ENCODE results near the gene EIF2B2.

DNA sequence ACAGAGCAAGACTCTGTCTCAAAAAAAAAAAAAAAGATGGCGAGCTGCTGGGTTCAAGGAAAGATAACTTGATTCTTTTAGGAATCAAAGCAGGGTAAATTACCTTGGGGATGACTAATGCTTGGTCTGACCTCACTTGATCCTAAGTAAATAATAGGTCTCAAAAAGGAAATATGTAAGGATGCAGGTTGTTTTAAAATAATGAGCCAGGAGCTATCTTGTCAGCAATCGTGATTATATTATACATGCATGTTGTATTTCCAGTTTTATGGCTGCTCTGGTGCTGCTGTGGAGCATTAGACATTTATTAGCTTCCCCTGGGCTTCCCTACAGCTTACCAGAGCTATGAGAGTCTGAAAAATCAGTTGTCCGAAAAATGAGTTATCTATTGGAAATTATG is 2.6 kb downstream of the EIF2B2 start:
- no peak for TF ChIP-seq POLR2AphosphoS5 (IDR thresholded peaks at IDR 0.05)
- TF ChIP-seq, protein P1, sequence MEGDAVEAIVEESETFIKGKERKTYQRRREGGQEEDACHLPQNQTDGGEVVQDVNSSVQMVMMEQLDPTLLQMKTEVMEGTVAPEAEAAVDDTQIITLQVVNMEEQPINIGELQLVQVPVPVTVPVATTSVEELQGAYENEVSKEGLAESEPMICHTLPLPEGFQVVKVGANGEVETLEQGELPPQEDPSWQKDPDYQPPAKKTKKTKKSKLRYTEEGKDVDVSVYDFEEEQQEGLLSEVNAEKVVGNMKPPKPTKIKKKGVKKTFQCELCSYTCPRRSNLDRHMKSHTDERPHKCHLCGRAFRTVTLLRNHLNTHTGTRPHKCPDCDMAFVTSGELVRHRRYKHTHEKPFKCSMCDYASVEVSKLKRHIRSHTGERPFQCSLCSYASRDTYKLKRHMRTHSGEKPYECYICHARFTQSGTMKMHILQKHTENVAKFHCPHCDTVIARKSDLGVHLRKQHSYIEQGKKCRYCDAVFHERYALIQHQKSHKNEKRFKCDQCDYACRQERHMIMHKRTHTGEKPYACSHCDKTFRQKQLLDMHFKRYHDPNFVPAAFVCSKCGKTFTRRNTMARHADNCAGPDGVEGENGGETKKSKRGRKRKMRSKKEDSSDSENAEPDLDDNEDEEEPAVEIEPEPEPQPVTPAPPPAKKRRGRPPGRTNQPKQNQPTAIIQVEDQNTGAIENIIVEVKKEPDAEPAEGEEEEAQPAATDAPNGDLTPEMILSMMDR (IDR thresholded peaks at IDR 0.05) = no peak
- no peak for TF ChIP-seq POLR2A (IDR thresholded peaks at IDR 0.05)
